Measurements from ENCODE around the gene LYRM4. TPM values are rescaled to one million over a fixed set of nuclear protein-coding genes. Genes with fewer than 3 reads are reported as not detected.

LYRM4 gene
- total RNA-seq, 1 donor from 2014 or later, result 19.2 TPM

DNA sequence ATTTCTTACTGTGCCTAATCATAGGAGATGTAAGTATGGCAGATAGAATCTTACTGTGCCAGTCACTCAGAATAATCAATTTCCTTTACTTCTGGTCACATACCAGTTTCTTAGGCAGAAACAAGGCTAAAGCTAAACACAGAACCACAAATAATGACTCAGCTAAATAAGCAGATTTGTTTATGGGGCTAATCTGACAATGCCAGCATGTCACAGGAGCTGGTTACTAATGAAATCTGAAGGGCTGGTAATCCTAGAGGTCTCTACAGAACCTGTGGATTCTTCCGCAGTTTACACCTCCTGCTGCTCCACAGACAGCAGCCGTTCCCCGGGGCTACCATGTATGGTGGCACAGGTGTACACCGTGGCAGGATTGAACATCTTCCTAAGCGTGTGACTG lies 80.8 kb downstream of the LYRM4 start:
- intact Hi-C loops (cut with DNase I), result no loop called here
- peaks cover 5% of the 10 kb centered on the region for H3K4me1 ChIP-seq
- TF ChIP-seq POLR2AphosphoS5 (IDR thresholded peaks at IDR 0.05; ENCODE audit: insufficient read depth in 1 of 2, low read depth in 1 of 2) (no peak), POLR2A (IDR thresholded peaks at IDR 0.05) (no peak)
- TF ChIP-seq, protein P1, sequence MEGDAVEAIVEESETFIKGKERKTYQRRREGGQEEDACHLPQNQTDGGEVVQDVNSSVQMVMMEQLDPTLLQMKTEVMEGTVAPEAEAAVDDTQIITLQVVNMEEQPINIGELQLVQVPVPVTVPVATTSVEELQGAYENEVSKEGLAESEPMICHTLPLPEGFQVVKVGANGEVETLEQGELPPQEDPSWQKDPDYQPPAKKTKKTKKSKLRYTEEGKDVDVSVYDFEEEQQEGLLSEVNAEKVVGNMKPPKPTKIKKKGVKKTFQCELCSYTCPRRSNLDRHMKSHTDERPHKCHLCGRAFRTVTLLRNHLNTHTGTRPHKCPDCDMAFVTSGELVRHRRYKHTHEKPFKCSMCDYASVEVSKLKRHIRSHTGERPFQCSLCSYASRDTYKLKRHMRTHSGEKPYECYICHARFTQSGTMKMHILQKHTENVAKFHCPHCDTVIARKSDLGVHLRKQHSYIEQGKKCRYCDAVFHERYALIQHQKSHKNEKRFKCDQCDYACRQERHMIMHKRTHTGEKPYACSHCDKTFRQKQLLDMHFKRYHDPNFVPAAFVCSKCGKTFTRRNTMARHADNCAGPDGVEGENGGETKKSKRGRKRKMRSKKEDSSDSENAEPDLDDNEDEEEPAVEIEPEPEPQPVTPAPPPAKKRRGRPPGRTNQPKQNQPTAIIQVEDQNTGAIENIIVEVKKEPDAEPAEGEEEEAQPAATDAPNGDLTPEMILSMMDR (IDR thresholded peaks at IDR 0.05), result no peak
- no peak overlapping the region for H3K4me3 ChIP-seq
- H3K27me3 ChIP-seq, result no peaks in the 10 kb centered on the region
- H3K9me3 ChIP-seq, result no peaks in the 10 kb centered on the region
- no peaks in the 10 kb centered on the region for H3K36me3 ChIP-seq
- H3K27ac ChIP-seq, result no peak overlapping the region
- DNase-seq (ENCODE audit: extremely low spot score in 2 of 2), result no peak

GRCh38 chr6:5178806-5179205 lies 81.9 kb downstream of the LYRM4 start:
- TF ChIP-seq POLR2AphosphoS5 (IDR thresholded peaks at IDR 0.05; ENCODE audit: insufficient read depth in 1 of 2, low read depth in 1 of 2), result no peak
- TF ChIP-seq, protein P1 (IDR thresholded peaks at IDR 0.05), result no peak
- no peak for TF ChIP-seq POLR2A (IDR thresholded peaks at IDR 0.05)
- intact Hi-C loops (cut with DNase I), result no loop called here
- no peak overlapping the region for H3K27ac ChIP-seq
- H3K4me1 ChIP-seq, result peaks cover 8% of the 10 kb centered on the region
- H3K36me3 ChIP-seq, result no peaks in the 10 kb centered on the region
- no peaks in the 10 kb centered on the region for H3K27me3 ChIP-seq
- H3K9me3 ChIP-seq, result no peaks in the 10 kb centered on the region
- H3K4me3 ChIP-seq, result no peak overlapping the region
- DNase-seq (ENCODE audit: extremely low spot score in 2 of 2), result no peak

DNA sequence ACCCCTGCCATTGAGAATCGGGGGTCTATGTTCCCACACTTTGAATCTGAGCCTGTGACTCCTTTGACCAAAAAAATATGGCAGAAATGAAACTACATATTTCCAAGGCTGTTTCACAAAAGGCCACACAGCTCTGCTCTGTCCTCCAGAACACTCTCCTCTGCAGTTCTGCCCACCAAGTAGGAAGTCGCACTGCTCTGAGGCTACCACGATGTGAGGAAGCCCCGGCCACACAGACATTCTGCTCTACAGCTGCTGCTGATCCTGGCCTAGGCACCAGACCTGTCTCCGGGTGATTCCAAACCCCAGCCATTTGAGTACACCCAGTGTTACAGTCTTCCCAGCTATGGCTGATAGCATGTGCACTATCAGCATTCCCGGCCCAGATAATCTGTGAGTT lies 85.1 kb downstream of the LYRM4 start:
- Histone ChIP-seq H3K27me3 (no peaks in the 10 kb centered on the region), H3K4me3 (no peak overlapping the region), H3K36me3 (no peaks in the 10 kb centered on the region), H3K27ac (no peak overlapping the region), H3K4me1 (peaks cover 8% of the 10 kb centered on the region), H3K9me3 (no peaks in the 10 kb centered on the region)
- intact Hi-C loops (cut with DNase I), result no loop called here
- DNase-seq (ENCODE audit: extremely low spot score in 2 of 2), result no peak
- TF ChIP-seq POLR2AphosphoS5 (IDR thresholded peaks at IDR 0.05; ENCODE audit: insufficient read depth in 1 of 2, low read depth in 1 of 2) (no peak), POLR2A (IDR thresholded peaks at IDR 0.05) (no peak)
- TF ChIP-seq, protein P1 (IDR thresholded peaks at IDR 0.05), result no peak

- no peaks in the 10 kb centered on the region for H3K9me3 ChIP-seq
- no peak overlapping the region for H3K4me3 ChIP-seq
- H3K36me3 ChIP-seq, result no peaks in the 10 kb centered on the region
- TF ChIP-seq, protein P1 (IDR thresholded peaks at IDR 0.05), result no peak
- TF ChIP-seq POLR2A (IDR thresholded peaks at IDR 0.05), result no peak
- no peak for TF ChIP-seq POLR2AphosphoS5 (IDR thresholded peaks at IDR 0.05; ENCODE audit: insufficient read depth in 1 of 2, low read depth in 1 of 2)
- intact Hi-C loops (cut with DNase I), result no loop called here
- H3K27ac ChIP-seq, result no peak overlapping the region
- DNase-seq (ENCODE audit: extremely low spot score in 2 of 2), result no peak
- H3K4me1 ChIP-seq, result peaks cover 8% of the 10 kb centered on the region
- H3K27me3 ChIP-seq, result no peaks in the 10 kb centered on the region
These were observed 85.8 kb downstream of the LYRM4 start for GRCh38 chr6:5174756-5175549.

GRCh38 chr6:5174244-5174643 lies 86.5 kb downstream of the LYRM4 start:
- no peak for DNase-seq (ENCODE audit: extremely low spot score in 2 of 2)
- no peak for TF ChIP-seq POLR2AphosphoS5 (IDR thresholded peaks at IDR 0.05; ENCODE audit: insufficient read depth in 1 of 2, low read depth in 1 of 2)
- TF ChIP-seq, protein P1 (IDR thresholded peaks at IDR 0.05), result no peak
- TF ChIP-seq POLR2A (IDR thresholded peaks at IDR 0.05), result no peak
- Histone ChIP-seq H3K36me3 (no peaks in the 10 kb centered on the region), H3K27me3 (no peaks in the 10 kb centered on the region), H3K4me1 (peaks cover 8% of the 10 kb centered on the region), H3K27ac (no peak overlapping the region), H3K9me3 (no peaks in the 10 kb centered on the region), H3K4me3 (no peak overlapping the region)
- intact Hi-C loops (cut with DNase I), result no loop called here
